Astrocyte (in vitro differentiated cells and primary cell): ENCODE results near the gene DRD1.

ENCODE experiments used
- CTCF ChIP-seq: IDR thresholded peaks from 2 replicates; pipeline ENCODE4 v1.5.1; 2011; ENCODE audit warnings: low read depth, mild to moderate bottlenecking, inconsistent platforms, low read length, moderate library complexity; ENCODE audit not compliant: insufficient read depth
- EZH2 ChIP-seq: IDR thresholded peaks from 2 replicates; pipeline ENCODE4 v1.6.1; 2012; ENCODE audit warnings: mild to moderate bottlenecking, low read length, inconsistent platforms; ENCODE audit not compliant: insufficient read depth

GRCh38 chr5:175464942-175465233 is 20.9 kb upstream of the DRD1 start:
- no peak for TF ChIP-seq CTCF
- TF ChIP-seq EZH2, result no peak
